Muscle layer of duodenum (tissue), 2 donors: ENCODE data around the gene BSND.

ENCODE experiments used
- H3K27ac ChIP-seq: one replicate; pipeline ENCODE4 v1.7.0; 2013; ENCODE audit warnings: mild to moderate bottlenecking, low read length
- H3K27me3 ChIP-seq: one replicate; pipeline ENCODE4 v1.7.0; 2013; ENCODE audit warnings: low read depth, mild to moderate bottlenecking, control low read depth, low read length
- H3K36me3 ChIP-seq, 2 donors: one replicate each; pipeline ENCODE4 v1.7.0; 2013; ENCODE audit warnings: low read length in 2 of 2, control low read depth in 1 of 2, mild to moderate bottlenecking in 1 of 2; ENCODE audit not compliant: insufficient read depth in 2 of 2, control insufficient read depth in 1 of 2
- H3K4me1 ChIP-seq, 2 donors: one replicate each; pipeline ENCODE4 v1.7.0; 2013; ENCODE audit warnings: low read length in 2 of 2, mild to moderate bottlenecking in 2 of 2, control low read depth in 1 of 2, moderate library complexity in 1 of 2; ENCODE audit not compliant: insufficient read depth in 2 of 2, control insufficient read depth in 1 of 2
- H3K4me3 ChIP-seq, 2 donors: one replicate each; pipeline ENCODE4 v1.7.0; 2013; ENCODE audit warnings: low read length in 2 of 2, low read depth in 1 of 2, mild to moderate bottlenecking in 1 of 2
- H3K9me3 ChIP-seq, 2 donors: one replicate each; pipeline ENCODE4 v1.7.0; 2013; ENCODE audit warnings: low read length in 2 of 2, control low read depth in 1 of 2, mild to moderate bottlenecking in 1 of 2; ENCODE audit not compliant: control insufficient read depth in 1 of 2
- donor health status: healthy.

The BSND gene

DNA sequence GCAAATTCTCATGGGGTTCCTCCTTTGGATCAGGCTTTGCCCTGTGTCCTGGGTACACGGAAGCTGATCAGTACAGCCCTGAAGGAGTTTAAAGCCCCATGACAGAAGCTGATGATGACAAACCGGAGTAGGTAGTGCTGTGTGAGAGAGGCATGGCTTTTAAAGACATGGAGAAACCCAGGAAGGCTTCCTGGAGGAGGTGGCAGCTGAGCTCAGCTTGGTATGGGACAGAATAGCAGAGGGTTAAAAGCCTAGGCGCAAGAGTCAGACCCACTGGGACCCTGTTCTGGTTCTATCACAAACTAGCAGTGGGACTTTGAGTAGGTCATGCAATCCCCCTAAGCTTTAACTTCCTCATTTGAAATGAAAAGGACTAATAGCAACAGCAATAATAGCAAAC is 12.2 kb upstream of the BSND start:
- Histone ChIP-seq H3K4me1 (peaks cover 0 to 13% of the 10 kb centered on the region in 2 donors), H3K27ac (no peak overlapping the region), H3K9me3 (no peaks in the 10 kb centered on the region), H3K27me3 (no peaks in the 10 kb centered on the region), H3K4me3 (no peak overlapping the region), H3K36me3 (no peaks in the 10 kb centered on the region)

DNA sequence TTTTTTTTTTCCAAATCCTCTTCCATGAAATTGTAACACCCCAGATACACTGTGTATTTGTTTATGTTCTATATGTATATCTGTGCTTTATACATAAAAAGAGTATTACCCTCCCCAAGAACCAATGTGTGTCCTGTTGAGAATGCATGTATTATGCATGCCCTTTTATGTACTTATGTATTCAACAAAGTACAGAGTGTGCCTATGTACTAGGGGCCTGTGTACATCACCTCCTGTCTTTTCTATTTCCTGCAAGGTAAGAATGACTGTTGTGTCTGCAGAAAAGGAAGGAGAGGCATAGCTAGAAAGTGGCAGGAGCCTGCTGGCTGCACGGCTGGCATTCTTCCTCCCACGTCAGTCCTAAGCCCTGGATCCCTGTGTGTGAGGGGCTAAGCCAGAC is 11.3 kb upstream of the BSND start:
- Histone ChIP-seq H3K4me3 (no peak overlapping the region), H3K27me3 (no peaks in the 10 kb centered on the region), H3K27ac (peak overlapping the region; percentile 4), H3K4me1 (peaks cover 0 to 13% of the 10 kb centered on the region in 2 donors), H3K36me3 (no peaks in the 10 kb centered on the region), H3K9me3 (no peaks in the 10 kb centered on the region)

DNA sequence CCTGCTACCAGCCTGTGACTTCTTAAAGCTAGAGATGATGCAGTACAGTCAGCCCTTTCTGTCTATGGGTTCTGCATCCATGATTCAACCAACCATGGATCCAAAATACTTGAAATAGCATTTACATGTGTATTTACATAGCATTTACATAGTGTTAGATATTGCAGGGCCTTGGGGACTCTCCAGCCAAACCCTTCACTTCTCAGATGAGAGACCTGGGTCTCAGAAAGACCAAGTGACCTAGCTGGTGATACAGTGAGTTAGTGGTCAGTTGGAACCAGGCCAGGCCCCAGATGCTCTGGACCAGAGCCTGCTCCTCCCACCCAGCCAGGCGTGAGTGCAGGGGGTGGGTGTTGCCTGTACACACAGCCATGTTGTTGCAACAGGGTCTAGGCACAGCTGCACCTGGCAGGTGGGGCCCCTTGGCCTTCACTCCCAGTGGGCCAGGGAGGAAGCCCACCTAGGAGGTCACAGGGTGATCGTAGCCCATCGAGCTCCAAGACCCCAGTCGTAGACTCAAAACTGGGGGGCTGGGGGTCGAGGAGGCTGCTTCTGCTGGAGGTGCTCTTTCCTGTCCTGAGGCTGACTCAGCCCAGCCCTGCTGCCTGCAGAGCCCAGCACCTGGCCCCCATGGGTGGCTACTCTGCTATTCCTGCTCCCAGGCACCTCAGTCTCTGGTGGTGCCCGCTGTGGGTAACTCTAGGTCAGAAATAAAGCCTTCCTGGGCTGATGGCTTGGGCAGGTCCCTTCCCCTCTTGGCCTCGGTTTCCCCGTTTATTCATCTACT is 10.6 kb upstream of the BSND start:
- Histone ChIP-seq H3K36me3 (no peaks in the 10 kb centered on the region), H3K4me3 (no peak overlapping the region), H3K4me1 (peaks cover 0 to 13% of the 10 kb centered on the region in 2 donors), H3K27me3 (no peaks in the 10 kb centered on the region), H3K9me3 (no peaks in the 10 kb centered on the region), H3K27ac (no peak overlapping the region)

DNA sequence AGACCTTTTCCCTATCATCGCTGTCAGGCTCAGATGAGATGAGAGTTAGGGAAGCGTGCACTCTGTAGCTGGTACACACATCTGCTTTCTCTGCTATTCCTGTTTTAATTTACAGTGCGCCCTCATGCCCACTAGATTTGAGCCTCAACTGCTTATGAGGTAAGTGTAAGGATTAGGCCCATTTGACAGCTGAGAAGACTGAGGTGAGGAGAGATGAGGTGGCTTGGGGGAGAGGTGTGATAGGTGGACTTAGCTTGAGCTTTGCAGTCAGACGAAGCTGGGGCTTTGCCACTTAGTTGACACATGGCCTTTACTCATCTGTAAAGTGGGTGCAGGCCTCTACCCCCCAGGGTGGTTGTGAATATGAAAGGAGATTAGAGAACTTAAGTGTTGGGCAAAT is 9.8 kb upstream of the BSND start:
- H3K27me3 ChIP-seq: no peaks in the 10 kb centered on the region
- no peak overlapping the region for H3K4me3 ChIP-seq
- H3K27ac ChIP-seq: no peak overlapping the region
- H3K9me3 ChIP-seq: no peaks in the 10 kb centered on the region
- H3K36me3 ChIP-seq: no peaks in the 10 kb centered on the region
- H3K4me1 ChIP-seq: peaks cover 0 to 13% of the 10 kb centered on the region in 2 donors

DNA sequence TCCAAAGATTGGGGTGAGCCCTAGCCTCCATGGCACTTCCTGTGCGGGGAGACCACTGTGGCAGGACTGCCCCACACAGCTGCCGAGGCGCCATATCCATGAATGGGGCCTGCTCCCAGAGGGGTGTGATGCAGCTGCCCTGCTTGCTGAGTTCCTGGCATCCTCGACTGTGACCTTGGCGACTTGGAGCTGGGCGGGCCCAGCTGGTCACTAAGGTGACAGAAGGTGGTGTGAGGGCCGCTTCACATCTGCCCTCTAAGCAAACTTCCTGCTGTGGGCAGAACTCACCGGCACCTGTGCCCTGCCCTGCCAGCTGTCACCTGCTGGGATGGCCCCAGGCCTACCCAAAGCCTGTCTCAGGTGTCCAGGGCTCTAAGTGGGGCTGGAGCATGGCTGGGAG is 9.3 kb upstream of the BSND start:
- H3K4me3 ChIP-seq: no peak overlapping the region
- H3K36me3 ChIP-seq: no peaks in the 10 kb centered on the region
- no peaks in the 10 kb centered on the region for H3K27me3 ChIP-seq
- H3K9me3 ChIP-seq: no peaks in the 10 kb centered on the region
- H3K27ac ChIP-seq: no peak overlapping the region
- peaks cover 0 to 13% of the 10 kb centered on the region in 2 donors for H3K4me1 ChIP-seq

DNA sequence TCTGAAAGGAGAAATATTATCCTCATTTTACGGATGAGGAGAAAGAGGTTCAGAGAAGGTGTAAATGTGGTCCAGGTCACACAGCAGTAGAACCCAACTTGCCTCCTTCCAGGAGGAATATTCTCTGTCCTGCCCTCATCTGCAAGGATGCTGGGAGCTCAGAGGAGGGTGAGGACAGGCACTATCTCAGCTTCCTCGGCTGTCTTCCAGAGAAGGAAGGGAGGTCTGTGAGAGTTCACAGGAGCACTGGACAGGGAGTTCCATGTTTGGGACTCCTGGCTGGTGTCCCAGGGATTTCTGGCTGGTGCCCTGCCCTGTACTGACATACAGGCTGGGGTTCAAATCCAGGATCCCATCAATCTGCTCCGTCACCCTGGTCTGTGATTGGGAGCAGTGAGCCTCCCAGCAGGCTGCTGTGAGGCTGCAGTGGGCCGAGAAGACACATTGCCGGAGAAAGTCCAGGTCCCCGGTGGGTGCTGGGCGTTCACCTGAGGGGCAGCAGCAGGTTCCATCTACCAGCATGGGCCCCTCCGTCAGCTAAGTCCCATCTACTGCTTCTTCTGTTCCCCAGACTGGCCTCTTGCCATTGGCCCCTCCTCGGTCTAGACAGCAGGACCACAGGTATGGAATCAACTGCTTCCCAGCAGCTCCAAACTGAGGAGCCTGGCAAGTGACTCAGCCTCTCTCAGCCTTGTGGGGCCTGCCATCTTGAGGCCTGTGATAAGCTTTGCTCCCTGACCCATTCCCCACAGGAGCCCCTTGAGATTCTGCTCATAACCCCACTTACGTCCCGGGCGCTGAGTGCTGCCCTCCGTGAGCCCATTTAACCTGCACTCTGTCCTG is 8.5 kb upstream of the BSND start:
- no peaks in the 10 kb centered on the region for H3K36me3 ChIP-seq
- peaks cover 0 to 13% of the 10 kb centered on the region in 2 donors for H3K4me1 ChIP-seq
- no peaks in the 10 kb centered on the region for H3K27me3 ChIP-seq
- no peak overlapping the region for H3K4me3 ChIP-seq
- H3K27ac ChIP-seq: peak overlapping the region; percentile 43
- H3K9me3 ChIP-seq: no peaks in the 10 kb centered on the region

DNA sequence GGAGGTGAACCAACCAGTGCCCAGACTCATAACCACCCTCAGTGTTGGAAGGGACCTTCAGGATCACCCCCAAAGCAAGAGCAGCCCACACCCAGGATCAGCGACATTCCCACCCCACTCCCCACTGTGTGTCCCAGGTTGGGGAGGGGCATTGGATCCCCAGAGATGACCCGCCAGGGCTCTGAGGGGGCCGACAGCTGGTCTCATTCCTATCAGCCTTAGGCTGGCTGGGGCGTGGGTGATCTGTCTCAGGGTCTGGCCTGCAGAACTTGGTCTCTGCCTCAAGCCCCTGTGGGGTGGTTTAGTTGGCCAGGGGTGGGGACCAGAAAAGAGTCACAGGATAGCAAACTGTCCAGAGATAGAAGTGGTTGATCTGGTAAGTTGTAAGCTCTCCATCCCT is 7.8 kb upstream of the BSND start:
- no peaks in the 10 kb centered on the region for H3K36me3 ChIP-seq
- peaks cover 3% of the 10 kb centered on the region for H3K27me3 ChIP-seq
- H3K4me3 ChIP-seq: no peak overlapping the region
- no peak overlapping the region for H3K27ac ChIP-seq
- peaks cover 0 to 18% of the 10 kb centered on the region in 2 donors for H3K4me1 ChIP-seq
- no peaks in the 10 kb centered on the region for H3K9me3 ChIP-seq

DNA sequence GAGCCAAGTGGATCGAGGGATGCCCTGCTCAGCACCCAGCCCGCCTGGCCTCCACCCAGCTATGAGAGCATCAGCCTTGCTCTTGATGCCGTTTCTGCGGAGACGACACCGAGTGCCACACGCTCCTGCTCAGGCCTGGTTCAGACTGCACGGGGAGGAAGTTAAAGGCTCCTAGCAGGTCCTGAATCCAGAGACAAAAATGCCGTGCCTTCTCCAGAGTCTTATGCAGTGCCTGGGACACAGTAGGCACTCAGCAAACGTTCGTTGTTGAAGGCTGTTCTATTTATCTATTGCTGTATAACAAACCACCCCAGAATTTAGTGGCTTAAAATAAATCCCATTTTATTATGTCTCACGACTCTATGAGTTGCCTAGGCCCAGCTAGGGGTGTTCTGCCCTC is 6.8 kb upstream of the BSND start:
- Histone ChIP-seq H3K4me1 (peaks cover 0 to 27% of the 10 kb centered on the region in 2 donors), H3K27ac (no peak overlapping the region), H3K36me3 (no peaks in the 10 kb centered on the region), H3K4me3 (no peak overlapping the region), H3K9me3 (no peaks in the 10 kb centered on the region), H3K27me3 (peaks cover 10% of the 10 kb centered on the region)

DNA sequence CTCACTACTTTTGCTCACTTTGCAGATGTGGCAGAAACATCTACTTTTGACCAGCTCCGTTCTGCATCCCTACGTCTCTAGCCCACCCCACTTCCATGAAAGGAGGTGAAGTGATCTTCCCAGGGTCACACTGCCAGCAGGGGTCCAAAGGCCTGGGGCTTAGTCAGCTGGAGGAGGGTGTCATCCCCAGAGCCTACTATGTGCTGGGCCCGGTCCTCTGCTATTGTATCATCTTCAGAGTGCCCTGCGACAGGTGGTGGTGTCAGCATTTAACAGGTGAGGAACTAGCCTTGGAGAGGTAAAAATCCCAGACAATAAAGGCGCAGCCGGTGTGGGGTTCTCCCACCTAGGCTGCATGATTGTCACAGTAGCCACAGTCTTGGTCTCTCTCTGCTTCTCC is 5.6 kb upstream of the BSND start:
- H3K27ac ChIP-seq: no peak overlapping the region
- peaks cover 15% of the 10 kb centered on the region for H3K27me3 ChIP-seq

DNA sequence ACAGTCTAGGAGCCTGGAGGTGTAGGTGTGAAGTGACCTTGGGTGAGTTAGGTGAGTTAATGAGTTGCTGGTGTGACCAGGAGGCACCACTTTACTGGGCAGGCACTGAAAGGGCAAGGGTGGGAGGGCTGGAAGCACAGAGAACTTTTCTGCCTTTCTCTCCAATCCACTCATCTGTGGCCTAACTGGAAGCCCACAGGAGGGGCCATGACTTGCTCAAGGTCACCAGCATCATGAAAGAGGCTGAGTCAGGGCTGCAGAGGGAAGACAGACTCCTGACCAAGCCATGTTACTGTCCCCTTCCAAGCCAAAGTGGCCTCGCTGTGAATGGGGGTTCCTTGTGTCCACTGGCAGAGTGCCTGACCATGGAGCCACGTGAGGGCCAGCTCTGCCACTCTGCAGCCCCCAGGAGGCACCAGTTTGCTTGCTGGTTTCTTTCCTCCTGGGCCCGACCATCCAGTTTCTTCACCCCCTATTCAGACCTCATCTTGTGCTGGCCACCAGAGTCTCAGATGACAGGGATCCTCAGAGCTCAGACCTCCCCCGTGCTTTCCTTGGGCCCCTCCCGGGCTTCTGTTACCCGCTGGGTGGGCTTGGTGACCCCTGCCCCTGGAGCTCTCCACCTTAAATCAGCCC is 4.3 kb upstream of the BSND start:
- H3K27me3 ChIP-seq: peaks cover 15% of the 10 kb centered on the region
- H3K4me1 ChIP-seq: peaks cover 0 to 24% of the 10 kb centered on the region in 2 donors
- H3K36me3 ChIP-seq: no peaks in the 10 kb centered on the region
- no peaks in the 10 kb centered on the region for H3K9me3 ChIP-seq
- no peak overlapping the region for H3K27ac ChIP-seq
- no peak overlapping the region for H3K4me3 ChIP-seq

More for the DNA sequence above, 5.6 kb upstream of the BSND start:
- Histone ChIP-seq H3K36me3 (no peaks in the 10 kb centered on the region), H3K9me3 (no peaks in the 10 kb centered on the region), H3K4me1 (peaks cover 0 to 26% of the 10 kb centered on the region in 2 donors), H3K4me3 (no peak overlapping the region)

DNA sequence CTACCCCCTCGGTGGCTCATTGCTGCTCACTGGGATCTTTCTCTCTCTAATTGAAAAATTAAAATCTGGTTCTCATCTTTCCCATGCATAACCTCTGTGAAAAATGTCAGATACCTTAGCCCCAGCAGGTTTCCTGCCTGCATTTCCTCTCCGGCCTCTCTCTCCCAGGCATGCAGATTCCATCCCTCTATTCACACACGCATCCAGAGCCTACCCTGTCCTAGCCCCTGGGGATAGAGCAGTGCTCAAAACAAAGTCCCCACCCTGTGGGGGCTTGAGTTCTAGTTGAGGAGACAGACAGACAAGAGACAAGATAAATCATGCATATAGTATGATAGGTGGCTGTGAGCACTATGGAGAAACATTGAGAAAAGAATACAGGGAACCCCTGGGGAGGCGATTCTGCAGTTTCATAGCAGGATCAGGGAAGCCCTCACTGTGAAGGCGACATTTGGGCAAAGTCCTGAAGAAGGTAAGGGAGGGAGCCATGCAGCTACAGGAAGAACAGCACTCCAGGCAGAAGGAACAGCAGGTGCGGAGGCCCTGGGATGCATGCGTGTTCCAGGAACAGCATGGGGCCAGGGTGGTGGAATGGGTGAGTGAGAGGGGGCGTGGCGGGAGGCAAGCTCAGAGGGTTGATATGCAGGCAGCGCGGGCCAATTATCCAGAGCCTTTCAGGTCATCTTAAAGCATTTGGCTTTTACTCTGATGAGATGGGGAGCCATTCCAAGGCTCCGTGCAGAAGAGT is 3.5 kb upstream of the BSND start:
- Histone ChIP-seq H3K36me3 (no peaks in the 10 kb centered on the region), H3K4me1 (peaks cover 0 to 21% of the 10 kb centered on the region in 2 donors), H3K9me3 (no peaks in the 10 kb centered on the region), H3K27ac (no peak overlapping the region), H3K27me3 (peaks cover 15% of the 10 kb centered on the region), H3K4me3 (no peak overlapping the region)
